Vagina (tissue), 2 donors: ENCODE measurements around the gene TOP3A. TPM values are rescaled to one million over a fixed set of nuclear protein-coding genes. Genes with fewer than 3 reads are reported as not detected.
"Not testable (repeated sequence)": the region's sequence is repeated elsewhere in the genome, so short reads cannot be mapped to it uniquely, and the experiment has no call there.

Experiments
- DNase-seq, 2 donors: peaks; one replicate each; pipeline ENCODE4 v3.0.0-alpha.2; 2017; ENCODE audit errors: extremely low spot score in 2 of 2
- H3K27ac ChIP-seq: fragments of 200-600 bp; sonication (generic); one replicate; pipeline ENCODE4 v1.5.1; 2019
- H3K27me3 ChIP-seq: fragments of 200-600 bp; sonication (generic); one replicate; pipeline ENCODE4 v1.5.1; 2019
- H3K36me3 ChIP-seq, 2 donors: fragments of 200-600 bp; sonication (generic); one replicate each; pipeline ENCODE4 v1.5.1; 2017 to 2019
- H3K4me1 ChIP-seq: fragments of 200-600 bp; sonication (generic); one replicate; pipeline ENCODE4 v1.5.1; 2019
- H3K4me3 ChIP-seq, 2 donors: fragments of 200-600 bp; sonication (generic); 1 replicate in 1 of 2; 2 replicates in 1 of 2; pipeline ENCODE4 v1.5.1; 2016 to 2019
- H3K9me3 ChIP-seq: fragments of 200-600 bp; sonication (generic); one replicate; pipeline ENCODE4 v1.5.1; 2019
- POLR2A ChIP-seq, 2 donors: fragments of 450-650 bp; IDR thresholded peaks; one replicate each; pipeline ENCODE4 v1.6.1; 2017; ENCODE audit warnings: antibody characterized with exemption in 2 of 2, mild to moderate bottlenecking in 2 of 2, moderate library complexity in 2 of 2
- POLR2AphosphoS5 ChIP-seq, 2 donors: sonication (generic); formaldehyde crosslinking; IDR thresholded peaks; one replicate each; pipeline ENCODE4 v1.9.0; 2017; ENCODE audit warnings: antibody characterized with exemption in 2 of 2, mild to moderate bottlenecking in 2 of 2, low read depth in 1 of 2; ENCODE audit not compliant: insufficient read depth in 1 of 2
- intact Hi-C: fragments of 100-400 bp; cut with DNase I; formaldehyde crosslinking; loops from one replicate; pipeline ENCODE4 v1.15.1; 2023
- total RNA-seq: library from RNA; depleted of rRNA; stranded (reverse); fragments of >200 nt; gene quantifications from one replicate; pipeline ENCODE4 v1.2.3, GENCODE V29; 2016
- TF ChIP-seq, protein P1 (sequence below), 3 experiments: fragments of 450-650 bp in 2 of 3; fragments of 200-600 bp in 1 of 3; sonication (generic) in 1 of 3; IDR thresholded peaks; one replicate each; pipeline ENCODE4 v1.5.1; 2017 to 2019; ENCODE audit warnings: antibody characterized with exemption in 3 of 3, mild to moderate bottlenecking in 2 of 3, moderate library complexity in 2 of 3

The TOP3A gene
- total RNA-seq, 1 donor from 2014 or later = 15.5 TPM

DNA sequence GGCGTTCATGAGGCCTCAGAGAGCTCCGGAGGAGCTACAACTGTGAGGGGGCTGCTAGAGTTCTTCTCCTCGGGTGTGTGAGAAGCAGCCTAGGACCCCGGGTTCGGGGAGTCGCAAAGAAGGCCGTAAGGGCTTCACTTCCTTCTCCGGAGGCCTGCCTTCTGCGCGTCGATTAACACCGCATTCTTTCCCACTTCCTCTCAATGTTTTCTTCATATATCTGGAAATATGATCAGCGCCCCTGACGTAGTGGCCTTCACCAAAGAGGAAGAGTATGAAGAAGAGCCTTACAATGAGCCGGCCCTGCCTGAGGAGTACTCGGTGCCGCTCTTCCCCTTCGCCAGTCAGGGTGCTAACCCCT lies 748 bp upstream of the TOP3A start:
- Histone ChIP-seq H3K36me3 (peaks cover 0 to 15% of the 10 kb centered on the region in 2 donors), H3K4me3 (peak overlapping the region; percentile 83 to 87), H3K9me3 (no peaks in the 10 kb centered on the region), H3K4me1 (peaks cover 81% of the 10 kb centered on the region), H3K27me3 (no peaks in the 10 kb centered on the region), H3K27ac (peak overlapping the region; percentile 91)
- no peak for DNase-seq
- intact Hi-C loops = no loop called here
- TF ChIP-seq POLR2AphosphoS5 (IDR thresholded peaks at IDR 0.05; ENCODE audit: insufficient read depth in 1 of 2, low read depth in 1 of 2) = no peak
- TF ChIP-seq, protein P1, sequence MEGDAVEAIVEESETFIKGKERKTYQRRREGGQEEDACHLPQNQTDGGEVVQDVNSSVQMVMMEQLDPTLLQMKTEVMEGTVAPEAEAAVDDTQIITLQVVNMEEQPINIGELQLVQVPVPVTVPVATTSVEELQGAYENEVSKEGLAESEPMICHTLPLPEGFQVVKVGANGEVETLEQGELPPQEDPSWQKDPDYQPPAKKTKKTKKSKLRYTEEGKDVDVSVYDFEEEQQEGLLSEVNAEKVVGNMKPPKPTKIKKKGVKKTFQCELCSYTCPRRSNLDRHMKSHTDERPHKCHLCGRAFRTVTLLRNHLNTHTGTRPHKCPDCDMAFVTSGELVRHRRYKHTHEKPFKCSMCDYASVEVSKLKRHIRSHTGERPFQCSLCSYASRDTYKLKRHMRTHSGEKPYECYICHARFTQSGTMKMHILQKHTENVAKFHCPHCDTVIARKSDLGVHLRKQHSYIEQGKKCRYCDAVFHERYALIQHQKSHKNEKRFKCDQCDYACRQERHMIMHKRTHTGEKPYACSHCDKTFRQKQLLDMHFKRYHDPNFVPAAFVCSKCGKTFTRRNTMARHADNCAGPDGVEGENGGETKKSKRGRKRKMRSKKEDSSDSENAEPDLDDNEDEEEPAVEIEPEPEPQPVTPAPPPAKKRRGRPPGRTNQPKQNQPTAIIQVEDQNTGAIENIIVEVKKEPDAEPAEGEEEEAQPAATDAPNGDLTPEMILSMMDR (IDR thresholded peaks at IDR 0.05) = no peak

DNA sequence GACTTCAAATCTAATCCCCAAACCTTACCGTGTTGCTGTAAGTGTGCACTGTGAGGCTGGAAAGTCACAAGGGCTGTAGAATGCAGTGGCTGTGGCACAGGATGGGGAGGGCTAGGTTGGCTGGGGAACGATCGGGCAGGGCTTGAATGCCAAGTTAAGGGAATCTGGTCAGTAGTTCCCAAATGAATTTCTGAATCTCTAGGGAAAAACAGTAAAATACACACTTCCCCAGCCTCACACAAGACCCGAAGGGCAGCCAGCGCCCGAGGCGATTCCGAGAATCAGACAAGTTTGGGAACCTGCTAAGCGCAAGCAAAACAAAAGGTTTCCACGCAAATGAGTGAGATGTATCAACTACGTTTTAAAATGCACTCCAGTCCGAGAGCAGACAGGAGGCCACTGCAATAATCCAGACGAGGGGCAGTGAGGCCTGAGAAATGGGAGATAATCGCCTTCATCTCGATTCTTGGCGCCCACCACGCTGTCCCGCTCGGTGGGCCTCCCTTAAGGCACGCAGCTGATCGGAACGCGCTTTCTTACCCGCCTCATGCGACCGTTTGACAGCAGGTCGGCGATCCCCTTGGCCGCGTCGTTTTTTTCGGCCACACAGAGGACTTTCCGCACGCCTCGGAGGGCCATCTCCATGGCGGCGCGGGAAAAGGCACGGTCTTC lies 599 bp downstream of the TOP3A start:
- H3K36me3 ChIP-seq = peaks cover 0 to 15% of the 10 kb centered on the region in 2 donors
- TF ChIP-seq, protein P1 (IDR thresholded peaks at IDR 0.05) = no peak
- TF ChIP-seq POLR2A (IDR thresholded peaks at IDR 0.05) (no peak), POLR2AphosphoS5 (IDR thresholded peaks at IDR 0.05; ENCODE audit: insufficient read depth in 1 of 2, low read depth in 1 of 2) (no peak)
- peaks cover 68% of the 10 kb centered on the region for H3K4me1 ChIP-seq
- H3K27ac ChIP-seq = peak overlapping the region; percentile 91
- intact Hi-C loops = no loop called here
- no peaks in the 10 kb centered on the region for H3K9me3 ChIP-seq
- no peaks in the 10 kb centered on the region for H3K27me3 ChIP-seq
- peak overlapping the region; percentile 83 to 87 for H3K4me3 ChIP-seq
- no peak for DNase-seq

DNA sequence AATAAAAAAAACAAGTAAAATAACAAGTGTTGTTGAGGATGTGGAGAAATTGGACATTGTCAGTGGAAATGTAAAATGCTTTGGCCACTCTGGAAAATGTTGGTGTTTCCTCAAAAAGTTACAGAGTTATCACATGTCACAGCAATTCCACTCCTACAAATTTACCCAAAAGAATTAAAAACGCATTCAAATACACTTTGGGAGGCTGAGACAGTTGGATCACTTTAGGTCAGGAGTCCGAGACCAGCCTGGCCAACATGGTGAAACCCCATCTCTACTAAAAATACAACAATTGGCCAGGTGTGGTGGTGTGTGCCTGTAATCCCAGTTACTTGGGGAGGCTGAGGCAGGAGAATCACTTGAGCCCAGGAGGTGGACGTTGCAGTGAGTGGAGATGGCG lies 5.6 kb downstream of the TOP3A start:
- no peak for TF ChIP-seq POLR2A (IDR thresholded peaks at IDR 0.05)
- TF ChIP-seq, protein P1 (IDR thresholded peaks at IDR 0.05) = no peak
- no peak for TF ChIP-seq POLR2AphosphoS5 (IDR thresholded peaks at IDR 0.05; ENCODE audit: insufficient read depth in 1 of 2, low read depth in 1 of 2)
- Histone ChIP-seq H3K27ac (no peak overlapping the region), H3K4me3 (no peak overlapping the region), H3K4me1 (peaks cover 27% of the 10 kb centered on the region), H3K9me3 (no peaks in the 10 kb centered on the region), H3K27me3 (no peaks in the 10 kb centered on the region), H3K36me3 (peaks cover 0 to 42% of the 10 kb centered on the region in 2 donors)
- no peak for DNase-seq
- intact Hi-C loops = no loop called here

DNA sequence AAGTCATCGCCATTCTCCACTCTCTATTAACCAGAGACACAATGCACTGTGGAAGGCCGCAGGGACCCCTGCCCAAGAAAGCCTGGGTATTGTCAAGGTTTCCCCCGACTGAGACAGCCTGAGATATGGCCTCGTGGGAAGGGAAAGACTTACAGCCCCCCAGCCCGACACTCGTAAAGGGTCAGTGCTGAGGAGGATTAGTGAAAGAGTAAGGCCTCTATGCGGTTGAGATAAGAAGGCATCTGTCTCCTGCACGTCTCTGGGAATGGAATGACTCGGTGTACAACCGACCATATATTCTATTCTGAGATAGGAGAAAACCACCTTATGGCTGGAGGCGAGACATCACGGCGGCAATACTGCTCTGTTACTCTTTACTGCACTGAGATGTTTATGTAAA lies 11.6 kb downstream of the TOP3A start:
- H3K27me3 ChIP-seq, DNase-seq, H3K27ac ChIP-seq, intact Hi-C loops, H3K4me1 ChIP-seq, H3K9me3 ChIP-seq, H3K4me3 ChIP-seq: not testable (repeated sequence)
- peaks cover 0 to 91% of the 10 kb centered on the region in 2 donors for H3K36me3 ChIP-seq

DNA sequence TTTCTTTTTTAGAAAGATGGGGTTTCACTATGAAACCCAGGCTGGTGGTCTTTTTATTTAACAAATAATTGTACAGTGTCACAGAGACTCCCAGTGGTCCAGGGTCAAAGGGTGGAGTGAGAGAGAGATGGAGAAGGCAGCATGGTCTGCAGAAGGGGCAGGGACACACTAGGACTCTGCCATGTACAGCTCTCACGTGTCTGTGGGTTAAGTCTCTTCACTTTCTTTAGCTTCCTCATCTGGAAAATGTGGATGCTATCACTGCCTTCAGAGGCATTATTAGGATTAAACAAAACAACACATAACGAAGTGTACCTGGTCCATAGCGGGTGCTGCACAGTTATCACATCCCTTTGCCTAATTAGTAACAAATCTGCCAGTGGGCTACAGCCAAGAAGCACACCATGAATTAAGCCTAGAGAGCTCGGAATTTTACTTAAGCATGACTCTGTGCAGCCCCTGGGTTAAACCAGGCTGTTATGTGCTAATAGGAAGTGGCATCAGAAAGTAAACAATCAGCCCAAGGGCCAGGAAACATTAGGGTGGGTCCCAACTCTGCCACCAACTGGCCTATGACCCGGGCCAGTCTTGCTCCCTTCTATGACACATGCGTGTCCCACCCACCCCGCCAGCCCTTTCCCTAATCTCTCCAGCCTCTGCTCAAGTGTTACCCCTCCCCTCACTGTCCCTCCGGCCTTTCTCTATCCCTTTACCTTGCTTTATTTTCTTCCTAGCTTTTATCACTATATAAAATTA lies 13.9 kb downstream of the TOP3A start:
- H3K36me3 ChIP-seq = peaks cover 0 to 75% of the 10 kb centered on the region in 2 donors
- no peaks in the 10 kb centered on the region for H3K27me3 ChIP-seq
- no peak overlapping the region for H3K4me3 ChIP-seq
- no peaks in the 10 kb centered on the region for H3K4me1 ChIP-seq
- intact Hi-C loops = no loop called here
- no peak for TF ChIP-seq POLR2AphosphoS5 (IDR thresholded peaks at IDR 0.05; ENCODE audit: insufficient read depth in 1 of 2, low read depth in 1 of 2)
- TF ChIP-seq POLR2A (IDR thresholded peaks at IDR 0.05) = no peak
- TF ChIP-seq, protein P1 (IDR thresholded peaks at IDR 0.05) = no peak
- DNase-seq = no peak
- no peak overlapping the region for H3K27ac ChIP-seq
- no peaks in the 10 kb centered on the region for H3K9me3 ChIP-seq

DNA sequence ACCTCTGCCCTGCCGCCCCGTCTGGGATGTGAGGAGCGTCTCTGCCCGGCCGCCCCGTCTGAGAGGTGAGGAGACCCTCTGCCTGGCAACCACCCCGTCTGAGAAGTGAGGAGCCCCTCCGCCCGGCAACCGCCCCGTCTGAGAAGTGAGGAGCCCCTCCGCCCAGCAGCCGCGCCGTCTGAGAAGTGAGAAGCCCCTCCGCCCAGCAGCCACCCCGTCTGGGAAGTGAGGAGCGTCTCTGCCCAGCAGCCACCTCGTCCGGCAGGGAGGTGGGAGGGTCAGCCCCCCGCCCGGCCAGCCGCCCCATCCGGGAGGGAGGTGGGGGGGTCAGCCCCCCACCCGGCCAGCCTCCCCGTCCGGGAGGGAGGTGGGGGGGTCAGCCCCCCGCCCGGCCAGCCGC lies 16.7 kb downstream of the TOP3A start:
- peaks cover 0 to 66% of the 10 kb centered on the region in 2 donors for H3K36me3 ChIP-seq
- H3K27me3 ChIP-seq, H3K4me1 ChIP-seq, H3K9me3 ChIP-seq, H3K4me3 ChIP-seq, H3K27ac ChIP-seq, intact Hi-C loops, DNase-seq: not testable (repeated sequence)
